Measurements from ENCODE around the gene IGSF5.

The IGSF5 gene

GRCh38 chr21:39834543-39834942 lies 89.6 kb downstream of the IGSF5 start:
- DNase-seq = no peak

- no peak for DNase-seq
These were observed 92.9 kb downstream of the IGSF5 start for GRCh38 chr21:39837861-39838359.

- no peak for DNase-seq
These were observed 95.6 kb downstream of the IGSF5 start for GRCh38 chr21:39840373-39841097.

GRCh38 chr21:39842741-39843459 lies 97.9 kb downstream of the IGSF5 start:
- DNase-seq = no peak

- no peak for DNase-seq
These were observed 98.5 kb downstream of the IGSF5 start for GRCh38 chr21:39843483-39843882.

GRCh38 chr21:39843916-39844315 lies 98.9 kb downstream of the IGSF5 start:
- no peak for DNase-seq

DNA sequence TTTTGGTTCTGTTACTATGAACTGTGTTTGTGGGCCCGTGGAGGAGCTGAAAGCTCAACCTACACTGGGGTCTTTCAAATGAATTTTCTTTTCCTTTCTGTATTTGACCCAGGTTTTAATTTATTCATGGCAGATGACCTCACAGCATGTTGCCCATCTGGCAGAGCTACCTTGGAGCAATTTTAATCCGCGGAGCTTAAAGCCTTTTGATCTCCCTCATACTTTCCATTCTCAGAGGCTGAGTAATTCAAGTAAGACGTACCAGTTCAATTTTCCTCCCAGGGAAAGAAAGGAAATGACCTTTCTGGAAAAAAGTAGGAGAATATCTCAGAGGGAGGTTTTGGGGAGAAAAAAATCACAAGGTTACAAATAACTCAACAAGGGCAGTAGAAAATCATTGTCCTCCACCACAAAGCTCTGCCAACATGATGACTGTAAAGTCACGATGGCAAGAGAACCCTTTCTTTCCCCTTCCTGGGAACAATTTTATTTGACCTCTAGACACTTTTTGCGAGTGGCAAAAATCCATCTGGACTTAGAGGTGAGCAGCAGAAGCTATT lies 100.7 kb downstream of the IGSF5 start:
- DNase-seq = no peak

DNA sequence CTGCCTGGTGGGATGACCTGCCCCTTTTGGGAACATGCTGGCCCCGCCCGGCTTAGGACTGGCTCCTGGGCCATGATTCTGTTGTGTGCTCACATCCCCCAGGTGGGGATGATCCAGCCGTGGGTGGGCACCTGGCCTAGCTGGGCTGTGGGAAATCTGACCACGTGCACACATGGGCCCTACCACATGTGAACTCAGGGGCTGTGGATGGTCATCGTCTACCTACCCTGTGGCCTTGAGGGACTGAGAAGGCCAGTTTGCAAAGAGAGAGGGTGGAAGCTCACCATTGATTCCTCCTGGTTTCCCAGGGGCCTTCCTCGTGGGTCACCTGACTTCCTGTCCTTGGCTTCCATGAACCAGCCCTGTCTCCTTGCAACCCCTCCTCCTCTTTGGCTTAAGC lies 102.9 kb downstream of the IGSF5 start:
- no peak for DNase-seq

GRCh38 chr21:39849014-39849655 lies 104.2 kb downstream of the IGSF5 start:
- no peak for DNase-seq

DNA sequence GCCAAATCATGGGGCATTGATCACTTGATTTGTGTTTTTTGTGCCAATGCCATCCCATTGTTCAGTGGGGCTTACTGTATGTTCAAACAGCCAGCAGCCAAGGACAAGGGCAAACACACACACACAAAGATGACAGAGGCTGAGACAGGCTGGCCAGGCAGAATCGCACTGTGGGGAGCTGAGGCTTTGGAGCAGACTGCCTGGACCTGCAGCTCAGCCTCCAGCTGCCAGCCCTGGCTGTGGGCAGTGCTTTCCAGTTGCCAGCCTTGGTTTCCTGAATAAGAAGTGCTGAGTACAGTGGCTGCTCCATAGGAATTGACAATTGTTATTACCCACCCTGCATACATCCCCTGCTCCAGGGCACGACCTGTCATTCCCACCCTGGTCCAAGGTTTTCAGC lies 105.3 kb downstream of the IGSF5 start:
- DNase-seq = no peak

DNA sequence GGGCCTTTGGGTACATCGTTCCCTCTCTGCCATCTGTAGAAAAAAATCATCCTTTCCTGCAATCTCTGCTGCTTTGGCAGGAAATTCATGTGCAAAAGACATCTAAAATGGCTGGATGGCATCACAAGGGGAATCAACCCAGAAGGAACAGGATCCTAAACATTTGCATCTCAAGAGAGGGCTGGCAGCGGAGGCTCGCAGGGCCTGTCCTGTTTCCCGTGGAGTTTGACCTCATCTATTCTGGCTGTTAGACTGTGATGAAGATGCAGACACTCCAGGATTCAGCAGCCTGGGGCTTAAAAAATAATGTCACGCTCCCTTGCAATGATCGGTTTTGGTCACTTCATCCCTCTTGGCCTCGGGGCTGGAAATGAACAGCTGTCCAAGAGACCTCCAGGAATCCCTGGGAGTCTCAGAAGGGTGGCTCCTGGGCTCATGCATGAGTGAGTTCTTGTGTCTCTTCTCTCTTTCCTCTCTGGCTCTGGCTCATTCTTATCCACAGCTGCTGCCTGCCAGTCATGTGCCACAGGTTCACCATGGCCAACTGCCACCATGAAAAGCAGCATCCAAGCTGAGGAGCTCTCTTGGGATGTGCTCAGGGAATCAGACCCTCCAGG lies 106.1 kb downstream of the IGSF5 start:
- no peak for DNase-seq

All from stimulated activated CD4-positive, alpha-beta T cell treated with anti-CD3 and anti-CD28 coated beads, Interleukin-2, amount 100 ng/mL, for 48 hours (primary cell).